Chondrocyte (in vitro differentiated cells): ENCODE measurements around the gene GGCT. TPM values are rescaled to one million over a fixed set of nuclear protein-coding genes. Genes with fewer than 3 reads are reported as not detected.

Source experiments
- DNase-seq: peaks from one replicate; pipeline ENCODE4 v3.0.0; 2021; ENCODE audit warnings: mixed read lengths, low spot score
- H3K27ac Mint-ChIP-seq: one replicate; pipeline ENCODE4 v1.8.0; 2021; ENCODE audit warnings: mild to moderate bottlenecking, moderate library complexity, mixed read lengths; ENCODE audit not compliant: unreplicated experiment
- H3K27me3 Mint-ChIP-seq: 2 replicates; pipeline ENCODE4 v1.8.0; 2021; ENCODE audit warnings: low read depth, mixed read lengths
- H3K36me3 Mint-ChIP-seq: 2 replicates; pipeline ENCODE4 v1.8.0; 2021; ENCODE audit warnings: low read depth, mixed read lengths
- H3K4me1 Mint-ChIP-seq: 2 replicates; pipeline ENCODE4 v1.8.0; 2021; ENCODE audit warnings: low read depth, mild to moderate bottlenecking, mixed read lengths
- H3K4me3 Mint-ChIP-seq: one replicate; pipeline ENCODE4 v1.8.0; 2021; ENCODE audit warnings: mild to moderate bottlenecking, moderate library complexity, mixed read lengths; ENCODE audit not compliant: unreplicated experiment
- H3K9me3 Mint-ChIP-seq: 2 replicates; pipeline ENCODE4 v1.8.0; 2021; ENCODE audit warnings: low read depth, mixed read lengths
- total RNA-seq: library from RNA; stranded (reverse); gene quantifications from 3 replicates; pipeline ENCODE4 v1.2.1, GENCODE V29; 2021
- TF ChIP-seq, protein P1 (sequence below): fragments of 200-600 bp; sonication (generic); IDR thresholded peaks from 2 replicates; pipeline ENCODE4 v1.5.0; 2021; ENCODE audit warnings: antibody characterized with exemption, mild to moderate bottlenecking, moderate library complexity

The GGCT gene
- total RNA-seq, 1 donor from 2014 or later, result 24.4 TPM

DNA sequence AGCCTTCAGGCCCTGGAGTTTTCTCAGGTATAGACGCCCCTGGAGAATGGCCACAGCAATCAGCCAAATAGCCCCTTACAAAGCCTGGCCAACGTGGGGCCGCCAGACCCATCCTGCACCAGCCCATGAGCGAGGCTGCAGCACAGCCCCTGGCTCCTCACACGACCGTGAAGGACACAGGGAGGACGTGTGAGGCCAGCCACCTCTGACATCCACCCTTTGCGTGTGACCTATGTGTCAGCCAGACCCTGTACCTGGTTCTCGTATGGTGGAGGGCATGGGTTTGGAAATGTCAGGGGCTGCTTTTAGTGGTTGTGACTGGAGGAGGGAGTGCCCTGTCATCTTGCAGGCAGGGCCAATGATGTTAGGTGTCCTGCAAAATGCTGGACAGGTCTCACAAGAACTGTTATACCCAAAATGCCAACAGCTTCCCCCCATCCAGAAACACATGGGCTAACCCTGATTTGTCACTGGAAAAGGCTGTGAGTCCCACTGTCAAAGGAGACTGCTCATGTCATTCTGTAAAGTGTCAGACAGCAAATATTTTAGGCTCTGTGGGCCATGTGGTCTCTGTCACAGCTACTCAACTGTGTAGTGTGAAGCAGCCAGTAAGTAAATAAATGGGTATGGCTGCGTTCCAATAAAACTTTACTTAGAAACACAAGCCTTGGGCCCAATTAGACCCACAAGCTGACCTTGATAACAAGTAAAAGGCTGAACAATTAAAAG, 56.0 kb downstream of the GGCT start:
- no peaks in the 10 kb centered on the region for H3K4me1 Mint-ChIP-seq
- TF ChIP-seq, protein P1, sequence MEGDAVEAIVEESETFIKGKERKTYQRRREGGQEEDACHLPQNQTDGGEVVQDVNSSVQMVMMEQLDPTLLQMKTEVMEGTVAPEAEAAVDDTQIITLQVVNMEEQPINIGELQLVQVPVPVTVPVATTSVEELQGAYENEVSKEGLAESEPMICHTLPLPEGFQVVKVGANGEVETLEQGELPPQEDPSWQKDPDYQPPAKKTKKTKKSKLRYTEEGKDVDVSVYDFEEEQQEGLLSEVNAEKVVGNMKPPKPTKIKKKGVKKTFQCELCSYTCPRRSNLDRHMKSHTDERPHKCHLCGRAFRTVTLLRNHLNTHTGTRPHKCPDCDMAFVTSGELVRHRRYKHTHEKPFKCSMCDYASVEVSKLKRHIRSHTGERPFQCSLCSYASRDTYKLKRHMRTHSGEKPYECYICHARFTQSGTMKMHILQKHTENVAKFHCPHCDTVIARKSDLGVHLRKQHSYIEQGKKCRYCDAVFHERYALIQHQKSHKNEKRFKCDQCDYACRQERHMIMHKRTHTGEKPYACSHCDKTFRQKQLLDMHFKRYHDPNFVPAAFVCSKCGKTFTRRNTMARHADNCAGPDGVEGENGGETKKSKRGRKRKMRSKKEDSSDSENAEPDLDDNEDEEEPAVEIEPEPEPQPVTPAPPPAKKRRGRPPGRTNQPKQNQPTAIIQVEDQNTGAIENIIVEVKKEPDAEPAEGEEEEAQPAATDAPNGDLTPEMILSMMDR, result no peak
- H3K27ac Mint-ChIP-seq, result no peak overlapping the region
- H3K36me3 Mint-ChIP-seq, result peaks cover 29% of the 10 kb centered on the region
- H3K9me3 Mint-ChIP-seq, result no peaks in the 10 kb centered on the region
- no peak overlapping the region for H3K4me3 Mint-ChIP-seq
- no peak for DNase-seq
- H3K27me3 Mint-ChIP-seq, result no peaks in the 10 kb centered on the region

DNA sequence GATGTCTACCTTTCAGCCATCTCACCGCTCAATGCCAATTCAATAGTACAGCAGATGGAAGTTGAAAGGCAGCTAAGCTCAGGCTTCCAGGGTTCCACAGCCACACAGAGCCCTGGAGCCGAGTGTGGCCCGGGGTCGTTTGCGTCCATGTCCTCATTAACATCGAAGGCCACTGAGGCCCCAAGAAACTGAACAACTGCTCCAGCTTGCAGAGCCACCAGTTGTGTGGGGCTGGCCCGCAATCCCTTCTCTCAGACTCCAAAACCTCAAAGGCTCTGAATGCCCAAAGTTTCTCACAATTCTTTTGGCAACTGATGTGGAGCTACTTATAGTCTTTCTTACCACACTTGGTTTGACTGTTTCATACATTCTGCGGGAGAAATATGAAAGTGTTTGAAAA, 57.2 kb downstream of the GGCT start:
- TF ChIP-seq, protein P1, result no peak
- Mint-ChIP-seq H3K4me1 (no peaks in the 10 kb centered on the region), H3K9me3 (no peaks in the 10 kb centered on the region), H3K27ac (no peak overlapping the region), H3K4me3 (no peak overlapping the region), H3K27me3 (no peaks in the 10 kb centered on the region), H3K36me3 (peaks cover 23% of the 10 kb centered on the region)
- no peak for DNase-seq

Other genes starting within 250 kb of the GGCT start
- 4.8 to 5.3 TPM (median 5.1 TPM) in 3 replicates for gene ZNRF2, start 220.2 kb downstream of the GGCT start, total RNA-seq
- gene NOD1, start 26.0 kb downstream of the GGCT start, total RNA-seq, result 6.0 to 8.2 TPM (median 6.6 TPM) in 3 replicates
- gene GARS1, start 90.0 kb upstream of the GGCT start, total RNA-seq, result 224 to 583 TPM (median 581 TPM) in 3 replicates
- gene CRHR2, start 177.6 kb upstream of the GGCT start, total RNA-seq, result not detected in 3 replicates
- 5.6 to 73.2 TPM (median 70.1 TPM) in 3 replicates for gene INMT, start 247.3 kb upstream of the GGCT start, total RNA-seq